HepG2 (cell line): ENCODE measurements around the gene CASZ1. TPM values are rescaled to one million over a fixed set of nuclear protein-coding genes. Genes with fewer than 3 reads are reported as not detected.

Source experiments
- BORCS8-MEF2B ChIP-seq: sonication (generic); formaldehyde crosslinking; IDR thresholded peaks from 2 replicates; pipeline ENCODE4 v1.8.0; 2022; ENCODE audit warnings: mild to moderate bottlenecking, missing genetic modification reagents
- KDM6A ChIP-seq: IDR thresholded peaks from 2 replicates; pipeline ENCODE4 v1.6.1; 2016; ENCODE audit warnings: low read depth
- SP4 ChIP-seq: sonication (generic); formaldehyde crosslinking; IDR thresholded peaks from 2 replicates; pipeline ENCODE4 v1.8.1; 2023; ENCODE audit warnings: mild to moderate bottlenecking, missing genetic modification reagents
- SRF ChIP-seq: IDR thresholded peaks from 2 replicates; pipeline ENCODE4 v1.6.1; 2011; ENCODE audit warnings: mild to moderate bottlenecking, low read depth, low read length, moderate library complexity
- XRCC5 ChIP-seq: fragments of 200-400 bp; formaldehyde crosslinking; optimal IDR thresholded peaks from 2 replicates; pipeline ENCODE3; 2017; ENCODE audit warnings: mild to moderate bottlenecking, low read length
- ZKSCAN1 ChIP-seq: fragments of 150-350 bp; IDR thresholded peaks from 2 replicates; pipeline ENCODE4 v1.6.1; 2014; ENCODE audit warnings: low read length
- ZNF652 ChIP-seq: IDR thresholded peaks from 2 replicates; pipeline ENCODE4 v1.6.1; 2016; ENCODE audit warnings: low read depth, borderline replicate concordance
- ZNF670 ChIP-seq: sonication (generic); formaldehyde crosslinking; IDR thresholded peaks from 2 replicates; pipeline ENCODE4 v1.8.0; 2022; ENCODE audit warnings: mild to moderate bottlenecking, missing genetic modification reagents, borderline replicate concordance
- polyA plus RNA-seq, 8 experiments: library from polyadenylated mRNA; depleted of rRNA in 3 of 8; stranded (reverse) in 7 of 8; unstranded in 1 of 8; fragments of >200 nt; fragmentation: Illumina TruSeq in 4 of 8; extraction: Trizol in 4 of 8; gene quantifications; 2 replicates each; pipeline versions ENCODE4 v1.2.1 to v1.2.3, GENCODE V29; 2011 to 2016; ENCODE audit warnings: low read depth in 4 of 8, missing spikeins in 1 of 8, mixed read lengths in 1 of 8; ENCODE audit not compliant: insufficient read depth in 1 of 8
- total RNA-seq, 5 experiments: library from RNA; depleted of rRNA; stranded (reverse); fragments of >200 nt; fragmentation: Illumina TruSeq; extraction: Trizol; gene quantifications; 2 replicates each; pipeline ENCODE4 v1.2.3, GENCODE V29; 2016; ENCODE audit warnings: low read depth in 1 of 5
- TF ChIP-seq, protein P1 (sequence below): IDR thresholded peaks from 2 replicates; pipeline ENCODE4 v1.6.1; 2012; ENCODE audit warnings: low read depth, low read length, improper control_type of control experiment
- TF ChIP-seq, protein P2 (sequence below): sonication (generic); formaldehyde crosslinking; conservative IDR thresholded peaks from 2 replicates; pipeline ENCODE4 v1.4.0; 2020; ENCODE audit warnings: mild to moderate bottlenecking, missing genetic modification reagents, moderate library complexity
- TF ChIP-seq, protein P3 (sequence below): sonication (generic); formaldehyde crosslinking; IDR thresholded peaks from 2 replicates; pipeline ENCODE4 v1.4.0; 2020; ENCODE audit warnings: missing genetic modification reagents
- TF ChIP-seq, protein P4 (sequence below): sonication (generic); formaldehyde crosslinking; IDR thresholded peaks from 2 replicates; pipeline ENCODE4 v1.5.0; 2020; ENCODE audit warnings: missing genetic modification reagents, mild to moderate bottlenecking, borderline replicate concordance
- TF ChIP-seq, protein P5 (sequence below): sonication (generic); formaldehyde crosslinking; IDR thresholded peaks from 2 replicates; pipeline ENCODE4 v1.4.0; 2020; ENCODE audit warnings: mild to moderate bottlenecking, missing genetic modification reagents
- TF ChIP-seq, protein P6 (sequence below), 2 experiments: sonication (generic) in 1 of 2; formaldehyde crosslinking in 1 of 2; IDR thresholded peaks; 2 replicates each; pipeline versions ENCODE4 v1.4.0 to v1.6.1; 2018 to 2020; ENCODE audit warnings: missing genetic modification reagents in 2 of 2, borderline replicate concordance in 1 of 2, low read depth in 1 of 2, mild to moderate bottlenecking in 1 of 2, missing biosample characterization in 1 of 2

CASZ1 gene
- total and polyA plus RNA-seq, 2 of the 13 experiments (the other 11 are each of a cell fraction or from before 2014, with no cell fraction given) = 1.9 to 3.7 TPM

DNA sequence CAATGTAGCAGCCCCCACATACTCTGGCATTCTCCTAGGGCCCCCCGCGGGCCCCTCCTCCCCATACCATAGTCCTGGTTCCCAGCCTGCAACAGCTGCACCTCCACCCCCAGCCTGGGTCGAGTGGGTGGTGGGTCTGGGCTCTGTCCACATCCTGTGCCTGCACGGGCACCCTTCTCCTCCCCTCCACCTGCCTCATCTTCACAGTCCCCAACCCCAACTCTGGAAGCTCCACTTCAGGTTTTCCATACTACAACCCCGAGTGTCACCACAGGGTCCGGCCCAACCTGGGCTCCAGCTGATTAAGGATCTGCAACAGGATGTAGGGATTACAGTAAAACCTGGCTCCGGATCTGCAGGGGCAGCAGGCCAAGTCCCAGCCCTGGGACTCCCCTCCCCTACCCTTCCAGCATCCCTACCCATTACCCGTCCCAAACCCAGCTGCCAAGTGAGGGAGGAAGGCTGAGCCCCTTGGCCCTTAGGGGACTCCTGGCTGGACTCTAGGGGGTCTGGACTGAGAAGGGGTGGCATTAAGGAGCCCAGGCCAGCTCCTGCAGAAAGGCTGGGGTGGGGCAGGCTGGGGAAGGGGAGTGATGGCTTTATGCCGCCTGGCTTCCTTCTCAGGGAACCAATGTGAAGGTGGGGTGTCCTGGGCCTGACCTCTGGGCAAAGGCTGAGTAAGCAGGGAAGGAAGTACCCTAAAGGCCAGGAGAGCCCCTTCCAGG, 116.8 kb downstream of the CASZ1 start (continued):
- TF ChIP-seq ZKSCAN1 = no peak
- TF ChIP-seq BORCS8-MEF2B (CRISPR knock-in tag) = peak; percentile 56; the same call in 1 of the 2 replicates
- TF ChIP-seq, protein P1, sequence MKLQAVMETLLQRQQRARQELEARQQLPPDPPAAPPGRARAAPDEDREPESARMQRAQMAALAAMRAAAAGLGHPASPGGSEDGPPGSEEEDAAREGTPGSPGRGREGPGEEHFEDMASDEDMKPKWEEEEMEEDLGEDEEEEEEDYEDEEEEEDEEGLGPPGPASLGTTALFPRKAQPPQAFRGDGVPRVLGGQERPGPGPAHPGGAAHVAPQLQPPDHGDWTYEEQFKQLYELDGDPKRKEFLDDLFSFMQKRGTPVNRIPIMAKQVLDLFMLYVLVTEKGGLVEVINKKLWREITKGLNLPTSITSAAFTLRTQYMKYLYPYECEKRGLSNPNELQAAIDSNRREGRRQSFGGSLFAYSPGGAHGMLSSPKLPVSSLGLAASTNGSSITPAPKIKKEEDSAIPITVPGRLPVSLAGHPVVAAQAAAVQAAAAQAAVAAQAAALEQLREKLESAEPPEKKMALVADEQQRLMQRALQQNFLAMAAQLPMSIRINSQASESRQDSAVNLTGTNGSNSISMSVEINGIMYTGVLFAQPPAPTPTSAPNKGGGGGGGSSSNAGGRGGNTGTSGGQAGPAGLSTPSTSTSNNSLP = peak; percentile 74
- TF ChIP-seq KDM6A (CRISPR knock-in tag) = no peak
- TF ChIP-seq ZNF652 = peak; percentile 40; the same call in 1 of the 2 replicates
- TF ChIP-seq XRCC5 = peak; percentile 82
- TF ChIP-seq, protein P2, sequence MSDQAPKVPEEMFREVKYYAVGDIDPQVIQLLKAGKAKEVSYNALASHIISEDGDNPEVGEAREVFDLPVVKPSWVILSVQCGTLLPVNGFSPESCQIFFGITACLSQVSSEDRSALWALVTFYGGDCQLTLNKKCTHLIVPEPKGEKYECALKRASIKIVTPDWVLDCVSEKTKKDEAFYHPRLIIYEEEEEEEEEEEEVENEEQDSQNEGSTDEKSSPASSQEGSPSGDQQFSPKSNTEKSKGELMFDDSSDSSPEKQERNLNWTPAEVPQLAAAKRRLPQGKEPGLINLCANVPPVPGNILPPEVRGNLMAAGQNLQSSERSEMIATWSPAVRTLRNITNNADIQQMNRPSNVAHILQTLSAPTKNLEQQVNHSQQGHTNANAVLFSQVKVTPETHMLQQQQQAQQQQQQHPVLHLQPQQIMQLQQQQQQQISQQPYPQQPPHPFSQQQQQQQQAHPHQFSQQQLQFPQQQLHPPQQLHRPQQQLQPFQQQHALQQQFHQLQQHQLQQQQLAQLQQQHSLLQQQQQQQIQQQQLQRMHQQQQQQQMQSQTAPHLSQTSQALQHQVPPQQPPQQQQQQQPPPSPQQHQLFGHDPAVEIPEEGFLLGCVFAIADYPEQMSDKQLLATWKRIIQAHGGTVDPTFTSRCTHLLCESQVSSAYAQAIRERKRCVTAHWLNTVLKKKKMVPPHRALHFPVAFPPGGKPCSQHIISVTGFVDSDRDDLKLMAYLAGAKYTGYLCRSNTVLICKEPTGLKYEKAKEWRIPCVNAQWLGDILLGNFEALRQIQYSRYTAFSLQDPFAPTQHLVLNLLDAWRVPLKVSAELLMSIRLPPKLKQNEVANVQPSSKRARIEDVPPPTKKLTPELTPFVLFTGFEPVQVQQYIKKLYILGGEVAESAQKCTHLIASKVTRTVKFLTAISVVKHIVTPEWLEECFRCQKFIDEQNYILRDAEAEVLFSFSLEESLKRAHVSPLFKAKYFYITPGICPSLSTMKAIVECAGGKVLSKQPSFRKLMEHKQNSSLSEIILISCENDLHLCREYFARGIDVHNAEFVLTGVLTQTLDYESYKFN = peak; percentile 31; the same call in 1 of the 2 replicates
- TF ChIP-seq, protein P3, sequence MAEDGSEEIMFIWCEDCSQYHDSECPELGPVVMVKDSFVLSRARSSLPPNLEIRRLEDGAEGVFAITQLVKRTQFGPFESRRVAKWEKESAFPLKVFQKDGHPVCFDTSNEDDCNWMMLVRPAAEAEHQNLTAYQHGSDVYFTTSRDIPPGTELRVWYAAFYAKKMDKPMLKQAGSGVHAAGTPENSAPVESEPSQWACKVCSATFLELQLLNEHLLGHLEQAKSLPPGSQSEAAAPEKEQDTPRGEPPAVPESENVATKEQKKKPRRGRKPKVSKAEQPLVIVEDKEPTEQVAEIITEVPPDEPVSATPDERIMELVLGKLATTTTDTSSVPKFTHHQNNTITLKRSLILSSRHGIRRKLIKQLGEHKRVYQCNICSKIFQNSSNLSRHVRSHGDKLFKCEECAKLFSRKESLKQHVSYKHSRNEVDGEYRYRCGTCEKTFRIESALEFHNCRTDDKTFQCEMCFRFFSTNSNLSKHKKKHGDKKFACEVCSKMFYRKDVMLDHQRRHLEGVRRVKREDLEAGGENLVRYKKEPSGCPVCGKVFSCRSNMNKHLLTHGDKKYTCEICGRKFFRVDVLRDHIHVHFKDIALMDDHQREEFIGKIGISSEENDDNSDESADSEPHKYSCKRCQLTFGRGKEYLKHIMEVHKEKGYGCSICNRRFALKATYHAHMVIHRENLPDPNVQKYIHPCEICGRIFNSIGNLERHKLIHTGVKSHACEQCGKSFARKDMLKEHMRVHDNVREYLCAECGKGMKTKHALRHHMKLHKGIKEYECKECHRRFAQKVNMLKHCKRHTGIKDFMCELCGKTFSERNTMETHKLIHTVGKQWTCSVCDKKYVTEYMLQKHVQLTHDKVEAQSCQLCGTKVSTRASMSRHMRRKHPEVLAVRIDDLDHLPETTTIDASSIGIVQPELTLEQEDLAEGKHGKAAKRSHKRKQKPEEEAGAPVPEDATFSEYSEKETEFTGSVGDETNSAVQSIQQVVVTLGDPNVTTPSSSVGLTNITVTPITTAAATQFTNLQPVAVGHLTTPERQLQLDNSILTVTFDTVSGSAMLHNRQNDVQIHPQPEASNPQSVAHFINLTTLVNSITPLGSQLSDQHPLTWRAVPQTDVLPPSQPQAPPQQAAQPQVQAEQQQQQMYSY (CRISPR knock-in tag) = peak; percentile 100
- TF ChIP-seq, protein P4, sequence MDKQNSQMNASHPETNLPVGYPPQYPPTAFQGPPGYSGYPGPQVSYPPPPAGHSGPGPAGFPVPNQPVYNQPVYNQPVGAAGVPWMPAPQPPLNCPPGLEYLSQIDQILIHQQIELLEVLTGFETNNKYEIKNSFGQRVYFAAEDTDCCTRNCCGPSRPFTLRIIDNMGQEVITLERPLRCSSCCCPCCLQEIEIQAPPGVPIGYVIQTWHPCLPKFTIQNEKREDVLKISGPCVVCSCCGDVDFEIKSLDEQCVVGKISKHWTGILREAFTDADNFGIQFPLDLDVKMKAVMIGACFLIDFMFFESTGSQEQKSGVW (CRISPR knock-in tag) = no peak
- TF ChIP-seq SP4 (CRISPR knock-in tag) = no peak
- TF ChIP-seq ZNF670 (CRISPR knock-in tag) = no peak
- TF ChIP-seq, protein P5, sequence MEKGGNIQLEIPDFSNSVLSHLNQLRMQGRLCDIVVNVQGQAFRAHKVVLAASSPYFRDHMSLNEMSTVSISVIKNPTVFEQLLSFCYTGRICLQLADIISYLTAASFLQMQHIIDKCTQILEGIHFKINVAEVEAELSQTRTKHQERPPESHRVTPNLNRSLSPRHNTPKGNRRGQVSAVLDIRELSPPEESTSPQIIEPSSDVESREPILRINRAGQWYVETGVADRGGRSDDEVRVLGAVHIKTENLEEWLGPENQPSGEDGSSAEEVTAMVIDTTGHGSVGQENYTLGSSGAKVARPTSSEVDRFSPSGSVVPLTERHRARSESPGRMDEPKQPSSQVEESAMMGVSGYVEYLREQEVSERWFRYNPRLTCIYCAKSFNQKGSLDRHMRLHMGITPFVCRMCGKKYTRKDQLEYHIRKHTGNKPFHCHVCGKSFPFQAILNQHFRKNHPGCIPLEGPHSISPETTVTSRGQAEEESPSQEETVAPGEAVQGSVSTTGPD (CRISPR knock-in tag) = no peak
- TF ChIP-seq, protein P6, sequence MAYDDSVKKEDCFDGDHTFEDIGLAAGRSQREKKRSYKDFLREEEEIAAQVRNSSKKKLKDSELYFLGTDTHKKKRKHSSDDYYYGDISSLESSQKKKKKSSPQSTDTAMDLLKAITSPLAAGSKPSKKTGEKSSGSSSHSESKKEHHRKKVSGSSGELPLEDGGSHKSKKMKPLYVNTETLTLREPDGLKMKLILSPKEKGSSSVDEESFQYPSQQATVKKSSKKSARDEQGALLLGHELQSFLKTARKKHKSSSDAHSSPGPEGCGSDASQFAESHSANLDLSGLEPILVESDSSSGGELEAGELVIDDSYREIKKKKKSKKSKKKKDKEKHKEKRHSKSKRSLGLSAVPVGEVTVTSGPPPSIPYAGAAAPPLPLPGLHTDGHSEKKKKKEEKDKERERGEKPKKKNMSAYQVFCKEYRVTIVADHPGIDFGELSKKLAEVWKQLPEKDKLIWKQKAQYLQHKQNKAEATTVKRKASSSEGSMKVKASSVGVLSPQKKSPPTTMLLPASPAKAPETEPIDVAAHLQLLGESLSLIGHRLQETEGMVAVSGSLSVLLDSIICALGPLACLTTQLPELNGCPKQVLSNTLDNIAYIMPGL (CRISPR knock-in tag; IDR thresholded peaks at IDR 0.05; ENCODE audit: borderline replicate concordance in 1 of 2, low read depth in 1 of 2) = peak in 1 of 2 experiments; percentile 21; a peak in 1 of 4 replicates
- 0 out of 2 replicates have a peak, but pooled peaks have one; percentile 22 for TF ChIP-seq SRF
